H1 (cell line): ENCODE results near the gene C3orf20. TPM values are rescaled to one million over a fixed set of nuclear protein-coding genes. Genes with fewer than 3 reads are reported as not detected.

Experiments used
- CTCF ChIA-PET: fragments of 300-600 bp; sonication (Branson Sonifier 250); formaldehyde crosslinking; loops from one replicate; lab custom pipeline; 2021; ENCODE audit not compliant: partially characterized antibody; lab: Charles Lee
- POLR2A ChIA-PET: fragments of 300-600 bp; sonication (Branson Sonifier 250); formaldehyde crosslinking; loops from one replicate; lab custom pipeline; 2021; ENCODE audit warnings: inconsistent platforms; ENCODE audit not compliant: partially characterized antibody; lab: Charles Lee
- DNase-seq, 2 experiments: peaks; one replicate each; pipeline versions ENCODE4 v3.0.0 to v3.0.0-alpha.2; 2010 to 2022; ENCODE audit warnings: low spot score in 2 of 2, low read depth in 1 of 2, mixed read lengths in 1 of 2
- FAIRE-seq: peaks from 2 replicates; lab custom pipeline; 2011; peaks lifted over from hg19 to GRCh38; lab: Jason Lieb, UNC
- H2AFZ ChIP-seq: 2 replicates; pipeline ENCODE4 v1.8.1; 2012; ENCODE audit warnings: low read length, inconsistent platforms
- H2AK5ac ChIP-seq: 2 replicates; pipeline ENCODE4 v1.6.1; 2013; ENCODE audit warnings: low read depth, low read length
- H2BK120ac ChIP-seq: replicated peaks from 2 replicates; pipeline ENCODE3; 2013; ENCODE audit warnings: low read depth, low read length, inconsistent platforms
- H2BK12ac ChIP-seq: 2 replicates; pipeline ENCODE4 v1.6.1; 2013; ENCODE audit warnings: low read depth, low read length
- H2BK15ac ChIP-seq: 2 replicates; pipeline ENCODE4 v1.6.1; 2013; ENCODE audit warnings: low read length
- H2BK20ac ChIP-seq: 2 replicates; pipeline ENCODE4 v1.6.1; 2013; ENCODE audit warnings: low read length
- H2BK5ac ChIP-seq: 2 replicates; pipeline ENCODE4 v1.6.1; 2013; ENCODE audit warnings: low read depth, low read length
- H3K14ac ChIP-seq: 2 replicates; pipeline ENCODE4 v1.6.1; 2013; ENCODE audit warnings: inconsistent platforms; ENCODE audit not compliant: insufficient read length
- H3K18ac ChIP-seq: 2 replicates; pipeline ENCODE4 v1.6.1; 2013; ENCODE audit warnings: low read length; ENCODE audit errors: extremely low read depth
- H3K23ac ChIP-seq: 2 replicates; pipeline ENCODE4 v1.6.1; 2013; ENCODE audit warnings: inconsistent platforms; ENCODE audit not compliant: insufficient read length
- H3K23me2 ChIP-seq: 2 replicates; pipeline ENCODE4 v1.6.1; 2013; ENCODE audit warnings: low read depth, low read length
- H3K27ac ChIP-seq: 2 replicates; pipeline ENCODE4 v1.6.1; 2011; ENCODE audit warnings: low read depth, low read length, inconsistent platforms
- H3K27me3 ChIP-seq, 4 experiments: replicated peaks in 1 of 4; 1 replicate in 1 of 4; 2 replicates in 3 of 4; pipeline versions ENCODE4 v1.6.1 to v1.8.1; 2011 to 2013; ENCODE audit warnings: low read length in 3 of 4, mild to moderate bottlenecking in 3 of 4, inconsistent platforms in 2 of 4, mixed read lengths in 2 of 4, moderate library complexity in 1 of 4; ENCODE audit not compliant: control insufficient read depth in 3 of 4, insufficient read depth in 3 of 4; ENCODE audit errors: extremely low read depth in 1 of 4
- H3K36me3 ChIP-seq, 4 experiments: 2 replicates each; pipeline versions ENCODE4 v1.6.1 to v1.8.1; 2011 to 2013; ENCODE audit warnings: mild to moderate bottlenecking in 4 of 4, low read length in 3 of 4, moderate library complexity in 2 of 4, control low read depth in 1 of 4, inconsistent platforms in 1 of 4; ENCODE audit not compliant: insufficient read depth in 4 of 4, control insufficient read depth in 2 of 4
- H3K4ac ChIP-seq: replicated peaks from 2 replicates; pipeline ENCODE3; 2013; ENCODE audit warnings: low read length, low read depth, mixed read lengths, inconsistent platforms; ENCODE audit not compliant: insufficient read length
- H3K4me1 ChIP-seq, 4 experiments: replicated peaks in 1 of 4; 1 replicate in 1 of 4; 2 replicates in 3 of 4; pipeline versions ENCODE4 v1.6.1 to v1.8.1; 2011 to 2013; ENCODE audit warnings: low read length in 3 of 4, inconsistent platforms in 2 of 4, mixed read lengths in 1 of 4; ENCODE audit not compliant: insufficient read depth in 4 of 4, control insufficient read depth in 3 of 4
- H3K4me2 ChIP-seq, 2 experiments: 2 replicates each; pipeline versions ENCODE4 v1.6.1 to v1.8.1; 2011 to 2013; ENCODE audit warnings: low read depth in 2 of 2, low read length in 2 of 2, control low read depth in 1 of 2, inconsistent platforms in 1 of 2, mild to moderate bottlenecking in 1 of 2; ENCODE audit not compliant: insufficient read depth in 1 of 2
- H3K4me3 ChIP-seq, 4 experiments: fragments of 200-600, 300-600 bp in 1 of 4; sonication (generic), shearing (Covaris generic), sonication (Bioruptor Twin) in 1 of 4; 2 replicates each; pipeline versions ENCODE4 v1.5.1 to v1.8.1; 2011 to 2016; ENCODE audit warnings: low read length in 4 of 4, low read depth in 3 of 4, control low read depth in 2 of 4, inconsistent platforms in 2 of 4, mild to moderate bottlenecking in 2 of 4, mixed read lengths in 1 of 4, moderate library complexity in 1 of 4; ENCODE audit not compliant: insufficient read depth in 2 of 4; ENCODE audit errors: extremely low read depth in 1 of 4
- H3K56ac ChIP-seq: replicated peaks from 2 replicates; pipeline ENCODE3; 2013; ENCODE audit warnings: low read depth, mild to moderate bottlenecking, mixed read lengths, low read length, inconsistent platforms; ENCODE audit not compliant: insufficient read length
- H3K79me1 ChIP-seq: 2 replicates; pipeline ENCODE4 v1.6.1; 2013; ENCODE audit warnings: low read depth, low read length, control low read depth
- H3K79me2 ChIP-seq, 2 experiments: 2 replicates each; pipeline versions ENCODE4 v1.6.1 to v1.8.1; 2012 to 2013; ENCODE audit warnings: low read length in 2 of 2, mild to moderate bottlenecking in 2 of 2, inconsistent platforms in 1 of 2; ENCODE audit not compliant: insufficient read depth in 2 of 2, control insufficient read depth in 1 of 2
- H3K9ac ChIP-seq, 4 experiments: replicated peaks in 1 of 4; 1 replicate in 1 of 4; 2 replicates in 3 of 4; pipeline versions ENCODE4 v1.6.1 to v1.8.1; 2011 to 2013; ENCODE audit warnings: low read depth in 3 of 4, low read length in 3 of 4, control low read depth in 2 of 4, mild to moderate bottlenecking in 2 of 4, moderate library complexity in 2 of 4, inconsistent platforms in 1 of 4; ENCODE audit errors: extremely low read depth in 1 of 4
- H3K9me3 ChIP-seq, 2 experiments: 2 replicates each; pipeline versions ENCODE4 v1.6.1 to v1.8.1; 2012 to 2013; ENCODE audit warnings: mild to moderate bottlenecking in 2 of 2, moderate library complexity in 2 of 2, control low read depth in 1 of 2, inconsistent platforms in 1 of 2, low read depth in 1 of 2, low read length in 1 of 2, mixed read lengths in 1 of 2; ENCODE audit not compliant: insufficient read depth in 2 of 2
- H4K20me1 ChIP-seq, 2 experiments: replicated peaks in 1 of 2; 2 replicates each; pipeline versions ENCODE3 to v1.8.1; 2011 to 2013; ENCODE audit warnings: inconsistent platforms in 2 of 2, low read length in 2 of 2, mild to moderate bottlenecking in 1 of 2; ENCODE audit not compliant: insufficient read depth in 2 of 2, control insufficient read depth in 1 of 2
- H4K5ac ChIP-seq: 2 replicates; pipeline ENCODE4 v1.6.1; 2013; ENCODE audit warnings: low read length, low read depth, mixed read lengths, inconsistent platforms; ENCODE audit not compliant: insufficient read length
- H4K8ac ChIP-seq: 2 replicates; pipeline ENCODE4 v1.8.0; 2013; ENCODE audit warnings: mild to moderate bottlenecking, moderate library complexity, low read length, inconsistent platforms; ENCODE audit not compliant: insufficient read depth; ENCODE audit errors: extremely low read depth
- H4K91ac ChIP-seq: replicated peaks from 2 replicates; pipeline ENCODE3; 2013; ENCODE audit warnings: low read length, mixed read lengths, inconsistent platforms; ENCODE audit not compliant: insufficient read length
- BCL11A ChIP-seq, 2 experiments: IDR thresholded peaks; one replicate each; pipeline ENCODE4 v1.6.1; 2011; ENCODE audit warnings: low read depth in 2 of 2, low read length in 2 of 2, mild to moderate bottlenecking in 2 of 2
- GABPA ChIP-seq: IDR thresholded peaks from 2 replicates; pipeline ENCODE4 v1.6.1; 2011; ENCODE audit warnings: mild to moderate bottlenecking, low read length, moderate library complexity, borderline replicate concordance; ENCODE audit not compliant: insufficient read depth
- POLR2A ChIP-seq, 2 experiments: IDR thresholded peaks; 1 replicate in 1 of 2; 2 replicates in 1 of 2; pipeline ENCODE4 v1.6.1; 2011; ENCODE audit warnings: low read depth in 2 of 2, low read length in 2 of 2, mild to moderate bottlenecking in 2 of 2; ENCODE audit errors: control extremely low read depth in 1 of 2
- SAP30 ChIP-seq: fragments of 300-600 bp; sonication (generic); IDR thresholded peaks from 2 replicates; pipeline ENCODE4 v1.7.1; 2012; ENCODE audit warnings: low read length, moderate library complexity, mild to moderate bottlenecking, inconsistent platforms; ENCODE audit not compliant: insufficient read depth, insufficient replicate concordance
- SIN3A ChIP-seq, 2 experiments: IDR thresholded peaks in 1 of 2; conservative IDR thresholded peaks in 1 of 2; 2 replicates each; pipeline ENCODE4 v1.6.1; 2011 to 2012; ENCODE audit warnings: low read length in 2 of 2, improper control_type of control experiment in 1 of 2, low read depth in 1 of 2, mild to moderate bottlenecking in 1 of 2
- SRF ChIP-seq: IDR thresholded peaks from 2 replicates; pipeline ENCODE4 v1.6.1; 2011; ENCODE audit warnings: mild to moderate bottlenecking, low read depth, low read length, moderate library complexity
- TBP ChIP-seq: IDR thresholded peaks from 2 replicates; pipeline ENCODE4 v1.6.1; 2011; ENCODE audit warnings: low read depth, low read length, improper control_type of control experiment
- WGBS, 2 experiments: shearing (Covaris generic) in 1 of 2; methylation state at CpG; one replicate each; pipeline versions ENCODE4 v1.1.6 to v1.1.7; 2013 to 2015; ENCODE audit warnings: low lambda C conversion rate in 2 of 2, mixed read lengths in 2 of 2, inconsistent platforms in 1 of 2, low coverage in 1 of 2, missing lambda C conversion rate in 1 of 2; ENCODE audit not compliant: insufficient replicate concordance in 2 of 2, insufficient coverage in 1 of 2, insufficient read length in 1 of 2; ENCODE audit errors: extremely low coverage in 1 of 2, missing lambda C conversion rate in 1 of 2; 5-methylcytosine and 5-hydroxymethylcytosine counted together
- polyA plus RNA-seq, 7 experiments: library from polyadenylated mRNA; depleted of rRNA in 3 of 7; stranded (reverse) in 5 of 7; unstranded in 2 of 7; fragments of >200 nt in 5 of 7; fragments of 200-250 nt in 2 of 7; gene quantifications; 1 replicate in 5 of 7; 2 replicates in 1 of 7; 4 replicates in 1 of 7; pipeline versions ENCODE4 v1.2.1 to v1.2.3, GENCODE V29; 2011 to 2013; ENCODE audit warnings: missing spikeins in 2 of 7, mixed read lengths in 2 of 7
- total RNA-seq: library from RNA; stranded (reverse); fragmentation: NEBNext Ultra II Directional; extraction: Animal tissue kit (Norgen Biotek cat#: 25700); gene quantifications from 2 replicates; pipeline ENCODE4 v1.2.1, GENCODE V29; 2021

C3orf20 gene
- total and polyA plus RNA-seq, 2 of the 8 experiments (the other 6 are each of a cell fraction or from before 2014, with no cell fraction given): not detected

DNA sequence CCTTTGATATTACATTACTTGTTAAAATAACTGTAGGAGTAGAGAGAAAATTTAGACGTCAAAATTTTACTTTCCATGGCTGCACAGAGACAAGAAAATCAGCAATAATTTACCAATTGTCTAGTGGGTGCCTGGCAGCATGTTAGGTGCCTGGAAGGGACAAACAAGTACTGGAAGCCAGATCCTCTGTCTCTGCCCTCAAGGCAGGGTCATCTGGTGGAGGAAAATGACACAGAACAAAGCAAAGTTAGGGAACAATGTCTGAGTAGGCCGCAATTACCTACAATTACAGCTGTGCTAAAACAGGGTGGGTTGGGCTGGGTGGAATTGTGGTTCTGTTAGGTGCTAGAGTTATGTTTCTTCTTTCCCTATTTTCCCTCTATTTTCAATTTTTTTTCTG lies 16.0 kb upstream of the C3orf20 start:
- H3K27ac ChIP-seq: no peak overlapping the region
- no peak overlapping the region for H2BK15ac ChIP-seq
- CTCF ChIA-PET: interaction anchor here (0.9 kb wide), 1 partner anchor 15 kb away, joined by 3 read pairs; no protein-coding TSS in a partner anchor
- TF ChIP-seq TBP: no peak
- no peak for TF ChIP-seq GABPA
- no peak for TF ChIP-seq SRF
- TF ChIP-seq SAP30: no peak
- TF ChIP-seq BCL11A (IDR thresholded peaks at IDR 0.05; ENCODE audit: low read depth in 2 of 2, low read length in 2 of 2): no peak
- no peak for TF ChIP-seq SIN3A (conservative IDR thresholded peaks at IDR 0.05 in 1 of 2, IDR thresholded peaks at IDR 0.05 in 1 of 2; ENCODE audit: low read depth in 1 of 2, low read length in 2 of 2)
- TF ChIP-seq POLR2A (IDR thresholded peaks at IDR 0.05; ENCODE audit: control extremely low read depth in 1 of 2, low read depth in 2 of 2, low read length in 2 of 2): no peak

More for the DNA sequence above, 16.0 kb upstream of the C3orf20 start:
- Histone ChIP-seq H3K18ac (no peak overlapping the region), H4K5ac (no peak overlapping the region), H3K23ac (no peak overlapping the region), H4K8ac (no peak overlapping the region), H2BK12ac (no peak overlapping the region), H3K23me2 (no peaks in the 10 kb centered on the region), H3K79me1 (no peaks in the 10 kb centered on the region), H3K4ac (no peak overlapping the region), H2BK120ac (no peak overlapping the region), H4K20me1 (no peaks in the 10 kb centered on the region), H3K14ac (no peak overlapping the region), H3K4me2 (no peak overlapping the region), H3K56ac (no peak overlapping the region), H2AK5ac (no peak overlapping the region), H2BK20ac (no peak overlapping the region), H3K4me3 (no peak overlapping the region), H4K91ac (no peak overlapping the region), H3K27me3 (no peaks in the 10 kb centered on the region), H3K79me2 (no peaks in the 10 kb centered on the region), H2BK5ac (no peak overlapping the region), H2AFZ (no peak overlapping the region), H3K36me3 (peaks cover 22 to 76% (median 70%) of the 10 kb centered on the region in 4 experiments), H3K9me3 (no peaks in the 10 kb centered on the region), H3K4me1 (no peaks in the 10 kb centered on the region), H3K9ac (no peak overlapping the region)
- POLR2A ChIA-PET: no interaction called here
- no peak for FAIRE-seq
- no peak for DNase-seq
- WGBS, 2 experiments: 88% methylated on average over 2 of the region's 2 CpGs; no CpG with 5 or more reads in 1 of the 2 experiments
